ENCODE results near the gene CGAS. TPM values are rescaled to one million over a fixed set of nuclear protein-coding genes. Genes with fewer than 3 reads are reported as not detected.

Gene CGAS
- 1 to 10 TPM; 3.4 to 5.5 (median 4.4) TPM for total RNA-seq

GRCh38 chr6:73452107-73452461, at the start of gene CGAS:
Gene CGAS, minus strand, starts transcription at chr6:73452297. Its CDS starts 116 bp downstream, at chr6:73452181.
- peaks cover 0 to 35% (median 0%) of the 10 kb centered on the region in 3 donors for H3K4me1 ChIP-seq
- ATAC-seq, result peak; percentile 85
- H3K27ac ChIP-seq, result peak within 1 kb of the TSS; percentile 14 to 83 (median 78)
- no peaks in the 10 kb centered on the region for H3K36me3 ChIP-seq
- H3K9me3 ChIP-seq, result no peaks in the 10 kb centered on the region
- TF ChIP-seq EP300 (IDR thresholded peaks at IDR 0.05) (no peak), POLR2AphosphoS5 (IDR thresholded peaks at IDR 0.05) (peak; percentile 57)
- 13% methylated on average over 7 of the region's 23 CpGs; no CpG with 5 or more reads in 1 of the 2 donors for WGBS, 2 donors (ENCODE audit: low coverage in 1 of 2)
- peaks cover 6% of the 10 kb centered on the region for H3K27me3 ChIP-seq
- peak within 1 kb of the TSS; percentile 70 to 78 for H3K4me3 ChIP-seq

GRCh38 chr6:73497915-73498314, 45.8 kb upstream of the CGAS start:
- no peaks in the 10 kb centered on the region for H3K4me1 ChIP-seq
- no peaks in the 10 kb centered on the region for H3K27me3 ChIP-seq
- no peak for TF ChIP-seq CTCF (IDR thresholded peaks at IDR 0.05)
- no peak for TF ChIP-seq EP300 (IDR thresholded peaks at IDR 0.05)
- no peak for TF ChIP-seq POLR2A (IDR thresholded peaks at IDR 0.05)
- no peak for TF ChIP-seq POLR2AphosphoS5 (IDR thresholded peaks at IDR 0.05)
- no peak for ATAC-seq
- no peak overlapping the region for H3K27ac ChIP-seq
- H3K36me3 ChIP-seq, result peaks cover 3 to 100% of the 10 kb centered on the region in 2 donors
- WGBS, 2 donors (ENCODE audit: low coverage in 1 of 2), result 100% methylated on average over 2 of the region's 3 CpGs; no CpG with 5 or more reads in 1 of the 2 donors
- H3K4me3 ChIP-seq, result no peak overlapping the region
- no peaks in the 10 kb centered on the region for H3K9me3 ChIP-seq

GRCh38 chr6:73491377-73491776, 39.3 kb upstream of the CGAS start:
- no peak for TF ChIP-seq POLR2AphosphoS5 (IDR thresholded peaks at IDR 0.05)
- TF ChIP-seq POLR2A (IDR thresholded peaks at IDR 0.05), result no peak
- TF ChIP-seq CTCF (IDR thresholded peaks at IDR 0.05), result no peak
- TF ChIP-seq EP300 (IDR thresholded peaks at IDR 0.05), result no peak
- H3K9me3 ChIP-seq, result peaks cover 0 to 5% (median 0%) of the 10 kb centered on the region in 3 donors
- no peak overlapping the region for H3K27ac ChIP-seq
- H3K36me3 ChIP-seq, result peaks cover 7 to 98% of the 10 kb centered on the region in 2 donors
- no peak overlapping the region for H3K4me3 ChIP-seq
- H3K27me3 ChIP-seq, result no peaks in the 10 kb centered on the region
- H3K4me1 ChIP-seq, result no peaks in the 10 kb centered on the region
- ATAC-seq, result no peak

GRCh38 chr6:73487473-73487872, 35.4 kb upstream of the CGAS start:
- peaks cover 4 to 98% of the 10 kb centered on the region in 2 donors for H3K36me3 ChIP-seq
- H3K4me1 ChIP-seq, result no peaks in the 10 kb centered on the region
- H3K9me3 ChIP-seq, result peaks cover 0 to 5% (median 0%) of the 10 kb centered on the region in 3 donors
- WGBS, 2 donors (ENCODE audit: low coverage in 1 of 2), result 92% methylated on average over 5 of the region's 7 CpGs; no CpG with 5 or more reads in 1 of the 2 donors
- no peak for TF ChIP-seq CTCF (IDR thresholded peaks at IDR 0.05)
- TF ChIP-seq POLR2AphosphoS5 (IDR thresholded peaks at IDR 0.05), result no peak
- no peak for TF ChIP-seq EP300 (IDR thresholded peaks at IDR 0.05)
- TF ChIP-seq POLR2A (IDR thresholded peaks at IDR 0.05), result no peak
- ATAC-seq, result no peak
- no peak overlapping the region for H3K27ac ChIP-seq
- no peak overlapping the region for H3K4me3 ChIP-seq
- no peaks in the 10 kb centered on the region for H3K27me3 ChIP-seq

- ATAC-seq, result no peak
- 77 to 94% methylated on average over 1 to 2 of the region's 2 CpGs for WGBS, 2 donors (ENCODE audit: low coverage in 1 of 2)
- TF ChIP-seq CTCF (IDR thresholded peaks at IDR 0.05) (no peak), POLR2AphosphoS5 (IDR thresholded peaks at IDR 0.05) (no peak), POLR2A (IDR thresholded peaks at IDR 0.05) (no peak), EP300 (IDR thresholded peaks at IDR 0.05) (no peak)
- Histone ChIP-seq H3K9me3 (no peaks in the 10 kb centered on the region), H3K27me3 (no peaks in the 10 kb centered on the region), H3K36me3 (peaks cover 4 to 100% of the 10 kb centered on the region in 2 donors), H3K27ac (no peak overlapping the region), H3K4me1 (no peaks in the 10 kb centered on the region), H3K4me3 (no peak overlapping the region)
These were observed 32.3 kb upstream of the CGAS start for GRCh38 chr6:73484438-73484837.

All from gastroesophageal sphincter (tissue), 4 donors.